NCI-H524 treated with DMSO at 0.1 percent for 48 hours (cell line): Measurements from ENCODE around the gene COL11A2.
A peak's percentile ranks its signal among the peaks of the same experiment; 100 is the strongest.

Experiments used
- DNase-seq: peaks from one replicate; lab custom pipeline; 2025; lab: John Stamatoyannopoulos, UW

The COL11A2 gene

DNA sequence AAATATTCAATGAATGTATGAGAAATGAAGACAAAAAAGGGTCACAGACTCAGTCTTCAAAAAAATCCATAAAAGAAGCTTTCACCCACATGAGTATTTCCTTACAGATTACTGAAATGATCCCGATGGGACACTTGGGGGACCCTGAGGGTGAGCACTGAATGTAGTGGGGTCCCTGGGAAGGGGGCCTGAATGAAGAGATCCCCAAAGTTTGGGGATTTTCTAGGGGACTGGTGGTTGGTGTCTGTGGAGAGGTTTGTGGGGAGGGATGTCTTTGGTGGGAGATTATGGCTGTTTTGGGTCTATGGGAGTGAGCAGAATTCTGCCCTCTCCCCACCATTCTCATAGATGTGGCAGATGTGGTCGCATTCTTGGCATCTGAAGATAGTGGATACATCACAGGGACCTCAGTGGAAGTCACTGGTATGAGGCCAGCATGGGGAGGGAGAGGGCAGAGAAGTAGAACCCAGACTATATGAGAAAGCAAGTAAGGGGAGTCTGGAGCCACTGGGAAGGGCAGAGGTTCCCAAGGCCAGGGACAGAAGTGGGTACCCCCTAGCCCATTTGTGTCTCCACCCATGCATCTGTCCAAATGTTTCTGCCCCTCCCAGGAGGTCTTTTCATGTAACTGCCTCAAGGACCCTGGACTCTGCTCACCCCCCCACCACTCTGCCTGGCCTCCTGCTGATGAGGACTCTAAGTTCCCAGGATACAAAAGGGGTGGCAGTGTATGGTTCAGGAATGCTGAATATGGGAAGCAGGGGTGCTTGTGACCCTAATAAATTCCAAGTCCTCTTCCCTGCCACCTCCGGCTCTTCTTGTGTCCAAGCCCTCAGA, 14.0 kb upstream of the COL11A2 start:
- DNase-seq: no peak

DNA sequence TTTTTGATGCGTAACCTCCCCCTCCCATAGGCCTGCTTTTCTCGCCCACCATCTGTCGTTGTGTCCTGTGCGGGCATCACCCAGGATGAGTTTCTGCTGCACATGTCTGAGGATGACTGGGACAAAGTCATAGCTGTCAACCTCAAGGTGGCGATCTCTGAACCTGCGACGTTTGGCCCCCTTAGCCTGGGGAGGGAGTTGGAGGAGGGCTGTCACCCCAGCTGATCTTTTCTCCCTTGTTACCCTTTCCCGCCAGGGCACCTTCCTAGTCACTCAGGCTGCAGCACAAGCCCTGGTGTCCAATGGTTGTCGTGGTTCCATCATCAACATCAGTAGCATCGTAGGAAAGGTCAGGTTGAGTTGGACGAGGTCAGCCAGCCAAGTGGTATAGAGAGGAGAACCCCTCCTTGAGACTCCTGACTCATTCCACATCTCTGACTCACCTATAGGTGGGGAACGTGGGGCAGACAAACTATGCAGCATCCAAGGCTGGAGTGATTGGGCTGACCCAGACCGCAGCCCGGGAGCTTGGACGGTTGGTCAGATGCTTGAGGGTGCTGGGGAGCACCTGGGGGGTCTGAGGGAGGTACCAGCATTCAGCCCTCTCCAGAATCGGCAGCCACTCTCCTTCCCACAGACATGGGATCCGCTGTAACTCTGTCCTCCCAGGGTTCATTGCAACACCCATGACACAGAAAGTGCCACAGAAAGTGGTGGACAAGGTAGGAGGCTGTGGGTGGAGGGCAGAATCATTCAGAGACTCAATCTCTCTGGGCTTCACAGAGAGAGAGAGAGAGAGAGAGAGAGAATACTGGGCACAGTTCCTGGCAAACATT, 13.1 kb upstream of the COL11A2 start:
- DNase-seq: peak; percentile 12

DNA sequence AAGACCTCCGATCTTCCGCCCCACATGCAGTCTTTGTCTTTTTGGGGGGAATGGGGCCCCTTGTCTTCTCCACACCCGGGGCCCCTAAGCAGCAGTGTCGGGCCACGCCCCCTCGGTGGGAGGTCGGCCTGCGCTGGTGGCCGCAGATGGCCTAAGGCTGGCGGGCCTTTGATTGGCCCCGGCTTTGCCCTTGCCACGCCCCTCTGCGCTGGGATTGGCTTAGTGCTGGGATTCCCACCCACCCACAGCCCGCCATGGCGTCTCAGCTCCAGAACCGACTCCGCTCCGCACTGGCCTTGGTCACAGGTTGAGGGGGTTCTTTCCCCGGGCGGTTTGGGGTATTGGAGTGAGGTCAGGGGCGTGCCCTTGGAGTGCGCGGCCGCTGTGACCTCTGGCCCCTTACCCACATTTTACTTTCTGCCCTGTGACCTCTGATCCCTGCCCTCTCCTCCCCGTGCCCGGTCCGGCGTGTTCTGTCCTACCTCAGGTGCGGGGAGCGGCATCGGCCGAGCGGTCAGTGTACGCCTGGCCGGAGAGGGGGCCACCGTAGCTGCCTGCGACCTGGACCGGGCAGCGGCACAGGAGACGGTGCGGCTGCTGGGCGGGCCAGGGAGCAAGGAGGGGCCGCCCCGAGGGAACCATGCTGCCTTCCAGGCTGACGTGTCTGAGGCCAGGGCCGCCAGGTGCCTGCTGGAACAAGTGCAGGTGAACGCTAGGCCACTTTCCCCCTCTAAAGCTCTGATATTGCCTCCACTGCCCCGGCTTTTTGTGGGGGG, 12.3 kb upstream of the COL11A2 start, which contains the start of gene HSD17B8:
Gene HSD17B8, plus strand, starts transcription at position 241 of the 776 bp plus-strand sequence. Its CDS starts 14 bp downstream, at position 255.
- DNase-seq: peak; percentile 48

DNA sequence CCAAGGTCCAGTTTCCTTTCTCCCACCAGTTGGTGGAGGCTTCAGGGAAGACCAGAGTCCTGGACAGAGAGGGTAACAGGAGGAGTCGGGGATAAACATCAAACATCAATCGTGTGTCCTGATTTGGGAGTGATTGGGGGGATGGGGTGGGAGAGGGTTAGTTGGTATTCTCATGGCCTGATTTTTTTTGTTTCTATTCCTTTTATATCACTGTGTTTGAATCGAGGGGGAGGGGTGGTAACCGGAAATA, 11.8 kb upstream of the COL11A2 start:
- DNase-seq: no peak

DNA sequence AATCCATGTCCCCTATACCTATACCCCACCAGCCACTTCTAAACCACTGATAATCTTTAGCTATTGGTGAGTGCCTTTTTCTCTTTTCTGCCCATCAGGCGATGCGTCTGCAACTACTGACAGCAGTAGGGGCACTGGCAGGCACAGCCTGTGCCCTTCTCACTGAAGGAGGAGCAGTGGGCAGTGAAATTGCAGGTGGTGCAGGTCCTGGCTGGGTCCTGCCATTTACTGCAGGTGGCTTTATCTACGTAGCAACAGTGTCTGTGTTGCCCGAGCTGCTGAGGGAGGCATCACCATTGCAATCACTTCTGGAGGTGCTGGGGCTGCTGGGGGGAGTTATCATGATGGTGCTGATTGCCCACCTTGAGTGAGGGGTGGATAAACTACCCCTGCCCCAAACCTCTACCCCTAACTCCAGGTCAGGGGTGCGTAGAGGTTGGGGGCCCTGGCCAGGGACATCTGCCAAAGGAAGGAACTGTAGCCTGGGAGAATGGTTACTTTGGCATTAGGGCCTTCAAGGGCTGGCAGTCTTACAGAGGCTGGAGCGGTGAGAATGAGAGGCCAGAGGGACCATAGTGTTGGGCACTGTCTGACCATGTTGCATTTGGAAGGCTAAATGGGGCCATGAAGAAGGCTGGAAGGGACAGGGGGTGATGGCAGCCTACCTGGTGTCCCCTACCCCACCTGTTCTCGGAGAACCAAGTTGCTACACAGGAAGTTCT, 11.3 kb upstream of the COL11A2 start:
- DNase-seq: no peak

DNA sequence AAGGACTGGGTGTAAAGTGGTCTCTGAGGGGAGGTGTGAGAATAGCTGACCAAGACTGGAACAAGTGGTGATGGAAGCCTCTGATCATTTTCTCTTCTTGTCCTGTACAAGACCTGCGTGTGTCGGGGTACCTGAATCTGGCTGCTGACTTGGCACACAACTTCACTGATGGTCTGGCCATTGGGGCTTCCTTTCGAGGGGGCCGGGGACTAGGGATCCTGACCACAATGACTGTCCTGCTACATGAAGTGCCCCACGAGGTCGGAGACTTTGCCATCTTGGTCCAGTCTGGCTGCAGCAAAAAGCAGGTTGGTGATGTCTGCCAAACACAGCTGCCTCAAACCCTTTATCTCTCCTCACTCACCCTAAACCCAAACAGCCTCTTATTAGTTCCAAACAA, 10.5 kb upstream of the COL11A2 start:
- no peak for DNase-seq

DNA sequence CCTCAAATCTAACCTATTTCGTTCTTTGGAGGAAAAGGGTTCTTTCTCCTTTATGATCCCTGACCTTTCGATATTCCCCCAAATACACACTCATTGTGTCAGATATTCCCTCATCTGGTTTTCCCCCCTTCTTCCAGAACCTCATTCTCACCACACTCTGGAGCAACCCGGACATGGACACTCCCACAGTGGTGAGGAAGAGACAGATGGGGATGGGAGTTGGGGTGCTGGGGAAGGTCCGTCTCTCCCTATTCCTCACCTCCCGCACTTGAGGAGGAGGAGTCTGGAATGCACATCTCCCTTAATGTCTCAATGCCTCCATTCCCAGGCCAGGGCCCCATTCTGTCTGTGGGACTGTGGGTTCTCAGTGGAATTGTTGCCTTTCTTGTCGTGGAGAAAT, 9.7 kb upstream of the COL11A2 start:
- DNase-seq: no peak

DNA sequence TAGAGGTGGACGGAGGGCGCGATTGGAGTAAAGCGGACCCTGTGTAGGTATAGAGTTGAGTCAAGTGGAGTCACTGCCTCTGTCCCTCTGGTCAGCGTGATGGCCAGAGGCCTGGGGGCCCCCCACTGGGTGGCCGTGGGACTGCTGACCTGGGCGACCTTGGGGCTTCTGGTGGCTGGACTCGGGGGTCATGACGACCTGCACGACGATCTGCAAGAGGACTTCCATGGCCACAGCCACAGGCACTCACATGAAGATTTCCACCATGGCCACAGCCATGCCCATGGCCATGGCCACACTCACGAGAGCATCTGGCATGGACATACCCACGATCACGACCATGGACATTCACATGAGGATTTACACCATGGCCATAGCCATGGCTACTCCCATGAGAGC, 8.9 kb upstream of the COL11A2 start:
- DNase-seq: no peak

DNA sequence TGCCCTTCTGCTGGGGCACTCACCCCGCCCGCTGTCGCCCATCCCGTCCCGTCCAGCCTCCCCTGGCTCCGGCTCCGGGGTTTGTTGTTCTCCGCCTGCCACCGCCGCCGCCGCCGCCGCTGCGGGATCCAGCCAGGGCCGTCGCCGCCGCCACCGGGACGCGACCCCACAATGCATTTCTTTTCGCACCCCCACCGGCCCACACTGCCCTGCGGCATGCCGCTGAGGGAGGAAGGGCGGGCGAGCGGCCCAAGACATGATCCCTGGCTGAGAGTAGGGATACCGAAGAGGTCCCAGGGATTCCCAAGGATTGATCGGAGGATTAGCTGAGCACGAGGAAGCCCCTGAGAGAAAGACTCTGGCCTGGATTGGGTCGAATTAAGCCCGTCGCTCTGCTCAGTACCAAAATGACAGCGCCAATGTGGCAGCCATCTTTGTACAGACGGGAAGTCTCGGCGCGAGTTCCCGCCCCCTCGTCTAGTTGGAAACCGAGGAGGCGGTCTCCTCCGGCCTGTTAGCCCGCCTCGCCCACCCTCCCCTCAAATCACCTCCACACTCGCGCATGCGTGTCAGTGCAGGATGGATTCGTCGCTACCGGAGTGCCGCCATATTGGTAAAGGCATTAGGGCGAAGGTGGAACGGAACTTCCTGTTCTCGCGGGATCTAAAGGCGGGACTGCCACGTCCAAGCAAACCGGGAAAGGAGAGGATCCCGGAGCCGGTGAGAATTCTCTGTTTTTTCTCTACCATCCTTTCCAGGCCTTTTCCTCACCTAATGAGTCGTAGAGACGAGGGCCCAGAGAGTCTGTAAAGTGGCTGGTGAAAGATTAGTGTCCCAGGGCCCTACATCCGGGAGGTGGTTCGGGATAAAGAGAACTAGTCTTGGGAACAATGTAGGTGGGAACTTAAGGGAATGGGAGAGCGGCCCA, 8.2 kb upstream of the COL11A2 start, which contains the start of the genes RXRB and SLC39A7:
Gene RXRB, minus strand, starts transcription at position 447 of the 928 bp plus-strand sequence. Its CDS starts 189 bp downstream, at position 258.
Gene SLC39A7, plus strand, starts transcription at position 649 of the 928 bp plus-strand sequence. CDS start 379 bp downstream, outside the sequence.
- DNase-seq: peak; percentile 88

DNA sequence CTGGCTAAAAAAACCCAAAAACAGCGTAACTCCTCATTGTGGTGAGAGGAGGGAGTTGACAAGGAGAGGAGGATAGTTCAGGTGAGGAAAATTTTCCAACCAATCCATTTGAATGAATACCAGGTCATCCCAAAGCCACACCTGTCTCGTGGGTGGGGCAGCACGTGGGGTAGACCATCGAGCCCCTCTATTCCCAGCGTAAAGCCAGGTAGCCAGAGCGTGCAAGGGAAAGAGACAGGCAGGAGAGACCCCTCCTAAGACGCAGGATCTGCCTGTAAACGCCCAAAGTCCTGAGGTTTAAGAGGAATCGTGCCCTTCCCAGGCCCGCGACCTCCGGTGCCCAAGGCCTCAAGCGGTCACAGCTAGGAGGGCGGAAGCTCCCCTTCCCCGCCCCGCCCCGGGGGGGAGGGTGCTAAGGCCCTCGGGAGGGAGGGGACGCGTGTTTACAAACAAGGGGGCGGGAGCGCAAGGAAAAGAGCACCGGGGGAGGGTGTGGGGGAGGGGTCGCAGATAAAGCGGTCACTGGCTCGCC, 7.5 kb upstream of the COL11A2 start:
- no peak for DNase-seq

DNA sequence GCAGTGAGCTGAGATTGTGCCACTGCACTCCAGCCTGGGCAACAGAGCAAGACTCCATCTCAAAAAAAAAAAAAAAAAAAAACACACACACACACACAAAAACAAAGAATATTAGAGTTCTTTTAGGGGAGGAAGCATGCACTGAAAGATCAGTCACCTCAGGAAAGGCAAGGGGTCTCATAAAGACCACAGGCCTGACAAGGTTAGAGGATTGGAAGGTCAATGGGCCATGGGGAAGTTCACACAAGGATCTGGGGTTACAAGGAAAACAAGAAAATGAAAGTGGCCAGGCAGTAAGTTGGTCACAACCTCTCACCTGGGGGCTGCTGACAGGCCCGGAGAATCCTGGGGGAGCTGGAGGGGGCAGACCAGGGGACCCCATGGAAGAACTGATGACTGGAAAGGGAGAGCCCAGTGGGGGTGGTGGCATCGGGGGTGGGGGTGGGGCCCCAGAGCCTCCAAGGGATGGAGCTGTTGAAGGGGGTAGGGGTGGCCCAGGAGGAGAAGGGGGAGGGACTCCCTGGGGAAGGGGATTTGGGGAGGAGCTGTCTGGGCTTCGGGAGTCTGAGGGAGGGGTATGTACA, 6.7 kb upstream of the COL11A2 start:
- no peak for DNase-seq

DNA sequence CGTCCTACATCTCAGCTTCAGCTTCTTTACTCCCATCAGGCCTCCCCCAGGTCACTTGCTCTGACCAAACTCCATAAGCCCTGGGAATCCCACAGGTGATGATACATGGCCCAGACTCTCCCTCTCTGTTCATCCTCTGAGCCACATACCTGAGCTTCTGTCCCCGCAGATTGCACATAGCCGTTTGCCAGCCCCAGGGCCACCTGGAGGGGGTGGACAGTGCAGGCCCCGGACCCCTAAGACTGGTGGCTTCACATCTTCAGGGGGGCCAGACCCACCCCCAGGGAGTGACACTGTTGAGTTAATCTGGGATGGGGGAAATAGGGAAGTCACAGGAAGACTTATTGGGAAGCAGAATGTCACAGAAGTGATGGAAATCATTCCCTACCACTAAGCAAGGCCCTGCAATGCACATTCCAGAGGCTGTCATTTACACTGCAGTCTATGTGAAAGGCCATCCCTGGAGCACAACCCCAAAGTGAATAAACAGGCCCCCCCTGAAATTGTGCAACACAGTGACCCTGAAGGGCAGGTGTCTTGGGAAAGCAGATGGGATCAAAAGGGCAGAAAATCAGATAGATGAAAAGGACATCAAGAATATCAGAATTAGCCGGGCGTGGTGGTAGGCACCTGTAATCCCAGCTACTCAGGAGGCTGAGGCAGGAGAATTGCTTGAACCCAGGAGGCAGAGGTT, 6.0 kb upstream of the COL11A2 start:
- no peak for DNase-seq

DNA sequence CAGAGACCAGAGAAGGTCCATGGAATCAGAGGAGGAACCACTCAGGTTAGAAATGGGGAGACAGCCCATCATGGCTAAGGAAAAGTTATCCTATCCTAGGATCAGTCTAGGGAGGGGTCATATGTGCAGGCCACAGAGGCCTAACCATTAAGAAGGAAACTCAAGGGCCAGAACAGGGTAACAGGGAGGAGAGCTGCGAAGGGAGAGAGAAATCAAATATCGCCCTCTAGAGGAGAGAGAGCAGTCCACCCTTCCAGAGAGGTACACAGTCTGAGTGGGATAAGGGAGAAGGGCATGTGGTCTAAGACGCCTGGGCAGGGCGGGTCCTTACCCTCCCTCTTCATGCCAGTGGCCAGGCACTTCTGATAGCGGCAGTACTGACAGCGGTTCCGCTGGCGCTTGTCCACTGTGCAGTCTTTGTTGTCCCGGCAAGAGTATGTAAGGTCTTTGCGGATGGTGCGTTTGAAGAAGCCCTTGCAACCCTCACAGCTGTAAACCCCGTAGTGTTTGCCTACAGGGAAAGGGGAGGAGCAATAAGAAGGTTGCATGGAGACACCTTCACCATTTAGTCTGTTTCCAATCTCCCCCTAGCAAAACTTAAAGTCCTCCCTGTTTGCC, 5.3 kb upstream of the COL11A2 start:
- DNase-seq: peak; percentile 35

DNA sequence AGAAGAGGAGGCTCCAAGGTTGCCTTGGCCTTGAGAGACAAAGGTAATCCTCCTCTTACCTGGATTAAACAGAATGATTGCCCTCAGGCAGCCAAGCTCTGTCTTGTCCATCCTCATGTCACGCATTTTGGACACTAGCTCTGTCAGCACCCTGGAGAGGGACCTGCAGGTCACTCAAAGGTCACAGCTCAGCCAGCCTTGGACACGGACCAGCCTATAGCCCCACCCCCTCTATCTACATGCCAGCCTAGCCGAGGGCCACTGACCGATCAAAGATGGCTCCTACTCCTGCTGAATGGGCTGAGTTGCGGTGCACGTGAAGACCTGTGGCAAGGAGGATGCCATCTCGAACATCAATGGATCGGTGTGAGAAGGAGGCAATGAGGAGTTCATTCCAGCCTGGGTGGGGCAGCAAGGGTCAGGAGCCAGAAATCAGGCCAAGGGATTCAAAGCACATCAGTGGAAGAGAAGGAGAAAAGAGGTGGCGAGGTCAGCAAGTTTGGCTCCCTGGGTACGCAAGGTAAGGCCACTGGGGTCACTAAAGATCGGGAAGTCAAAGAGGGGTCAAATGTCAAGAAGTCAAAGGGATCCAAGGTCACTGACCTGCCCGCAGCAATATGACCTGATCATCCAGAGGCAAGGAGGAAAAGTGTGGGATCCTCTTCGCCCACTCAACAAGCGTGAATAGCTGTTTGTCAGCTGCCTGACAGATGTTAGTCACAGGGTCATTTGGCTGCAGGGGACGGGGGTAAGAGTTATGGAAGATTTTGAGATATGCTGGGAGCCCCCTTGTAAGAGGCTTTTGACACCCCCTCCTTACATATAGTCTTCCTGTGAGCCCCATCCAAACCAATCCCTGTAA, 3.3 kb upstream of the COL11A2 start:
- DNase-seq: no peak

DNA sequence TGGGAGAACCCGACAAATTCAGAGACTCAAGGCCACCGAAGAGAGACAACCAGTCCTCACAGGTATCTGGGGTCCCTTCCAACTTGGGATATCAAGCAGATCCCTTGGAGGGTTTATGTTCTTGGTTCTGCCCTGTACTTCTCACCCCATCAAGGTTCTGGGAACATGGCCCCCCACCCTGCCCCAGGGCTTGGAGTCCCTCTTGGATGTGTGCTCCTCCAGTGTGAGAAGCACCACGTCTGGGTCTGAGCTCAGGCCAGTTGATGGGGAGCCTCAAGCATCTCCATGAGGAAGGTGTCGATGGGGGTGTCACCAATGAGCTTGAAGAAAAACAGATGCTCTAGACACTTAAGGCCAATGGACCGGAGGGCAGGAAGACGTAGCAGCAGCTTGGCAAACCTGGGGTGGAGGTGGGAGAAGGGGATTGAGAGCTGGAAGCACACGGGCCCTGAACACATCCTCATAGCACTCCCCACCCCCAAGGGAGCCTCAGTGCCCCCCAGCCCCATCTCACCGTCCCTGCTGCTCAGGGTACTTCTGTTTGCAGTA, 2.2 kb upstream of the COL11A2 start:
- DNase-seq: no peak

DNA sequence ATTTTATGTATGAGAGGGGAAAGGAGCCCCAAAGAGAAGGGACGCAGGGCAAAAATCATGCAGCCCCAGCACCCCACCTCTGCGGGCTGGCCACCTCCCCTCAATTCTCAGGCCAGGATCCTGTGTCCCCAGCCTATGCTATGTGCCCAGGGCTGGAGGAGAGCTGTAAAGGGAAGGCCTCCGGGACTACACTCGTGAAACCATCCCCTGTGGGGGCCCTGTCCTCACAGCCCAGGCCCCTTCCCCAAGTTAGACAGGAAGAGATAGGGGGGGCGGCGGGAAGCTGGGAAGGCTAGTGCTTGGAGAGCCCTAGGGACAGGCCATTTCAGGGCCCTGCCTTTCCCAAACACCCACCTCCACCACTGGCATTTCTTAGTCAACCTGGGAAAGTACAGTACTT, 1.4 kb upstream of the COL11A2 start:
- DNase-seq: no peak
